IPS-NIHi11 (cell line): ENCODE data around the gene HS3ST4.
"Not testable (repeated sequence)": the region's sequence is repeated elsewhere in the genome, so short reads cannot be mapped to it uniquely, and the experiment has no call there.

Experiments used
- DNase-seq: peaks from one replicate; pipeline ENCODE4 v3.0.0; 2012; ENCODE audit warnings: mixed read lengths, low spot score

Gene HS3ST4

DNA sequence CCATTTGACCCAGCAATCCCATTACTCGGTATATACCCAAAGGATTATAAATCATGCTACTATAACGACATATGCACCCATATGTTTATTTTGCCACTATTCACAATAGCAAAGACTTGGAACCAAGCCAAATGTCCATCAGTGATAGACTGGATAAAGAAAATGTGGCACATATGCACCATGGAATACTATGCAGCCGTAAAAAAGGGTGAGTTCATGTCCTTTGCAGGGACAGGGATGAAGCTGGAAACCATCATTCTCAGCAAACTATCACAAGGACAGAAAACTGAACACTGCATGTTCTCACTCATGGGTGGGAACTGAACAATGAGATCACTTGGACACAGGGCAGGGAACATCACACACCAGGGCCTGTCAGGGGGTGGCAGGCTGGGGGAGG lies 406.4 kb downstream of the HS3ST4 start:
- DNase-seq = not testable (repeated sequence)

DNA sequence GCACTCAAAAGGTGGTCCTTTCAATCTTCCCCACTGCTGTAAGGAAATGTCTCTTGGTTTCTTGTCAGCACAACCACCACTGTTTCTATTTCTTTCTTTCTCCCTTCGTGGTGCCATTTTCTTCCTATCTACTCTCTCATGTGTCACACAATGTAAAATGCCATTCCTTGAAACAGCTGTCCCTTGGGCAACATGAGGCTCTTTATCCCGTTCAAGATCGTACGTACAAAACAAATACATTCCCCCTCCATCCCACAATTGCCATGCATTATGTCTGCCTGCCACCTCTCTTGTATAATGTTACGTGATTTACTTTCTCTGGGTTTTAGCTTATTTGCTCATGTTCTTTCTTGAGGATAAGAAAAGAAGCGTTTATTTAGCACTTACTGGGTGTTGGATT lies 410.6 kb downstream of the HS3ST4 start:
- DNase-seq = no peak

DNA sequence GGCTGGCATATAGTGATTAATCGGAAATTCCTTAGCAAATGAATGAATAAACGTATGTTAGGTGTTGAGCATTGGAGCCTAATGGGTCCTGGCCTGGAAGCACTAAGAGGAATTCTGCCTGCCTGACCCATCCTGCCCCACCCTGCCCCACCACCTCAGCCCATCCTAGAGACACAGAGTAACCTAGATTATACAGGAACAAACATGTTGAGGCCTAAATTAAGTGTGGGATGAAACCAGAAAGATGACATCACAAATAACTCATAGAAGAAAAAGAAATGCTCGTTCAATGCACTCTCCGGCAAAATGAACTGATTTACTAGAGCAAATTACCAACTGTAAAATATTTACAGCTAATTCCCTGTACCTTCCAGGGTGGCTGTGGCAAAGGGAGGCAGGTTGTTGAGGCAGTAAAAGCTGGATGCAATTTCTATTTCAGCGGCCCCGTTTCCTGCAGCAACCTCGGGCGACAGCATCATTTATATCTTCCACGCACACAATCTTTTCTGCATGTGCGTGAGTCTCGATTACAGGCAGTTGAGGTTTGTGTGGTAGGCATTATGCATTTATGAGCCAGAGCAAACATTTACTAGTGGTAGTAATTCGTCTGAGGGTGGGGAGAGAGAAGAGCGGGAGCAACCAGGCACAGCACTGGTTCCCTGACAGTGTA lies 417.2 kb downstream of the HS3ST4 start:
- no peak for DNase-seq

DNA sequence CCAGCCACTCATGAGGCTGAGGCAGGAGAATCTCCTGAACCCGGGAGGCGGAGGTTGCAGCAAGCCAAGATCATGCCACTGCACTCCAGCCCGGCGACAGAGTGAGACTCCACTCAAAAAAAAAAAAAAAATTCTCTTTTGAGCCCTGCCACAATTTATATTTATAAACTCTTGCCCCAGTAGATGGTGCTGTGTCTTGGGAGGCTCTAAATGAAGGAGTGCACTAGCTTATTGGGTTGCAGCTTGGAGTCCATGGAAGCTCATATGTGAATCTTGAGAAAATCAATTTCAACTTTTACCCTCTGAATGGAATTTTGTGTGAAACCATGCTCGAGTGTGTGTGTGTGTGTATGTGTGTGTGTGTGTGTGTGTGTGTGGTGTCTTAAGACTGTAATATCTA lies 420.1 kb downstream of the HS3ST4 start:
- no peak for DNase-seq

DNA sequence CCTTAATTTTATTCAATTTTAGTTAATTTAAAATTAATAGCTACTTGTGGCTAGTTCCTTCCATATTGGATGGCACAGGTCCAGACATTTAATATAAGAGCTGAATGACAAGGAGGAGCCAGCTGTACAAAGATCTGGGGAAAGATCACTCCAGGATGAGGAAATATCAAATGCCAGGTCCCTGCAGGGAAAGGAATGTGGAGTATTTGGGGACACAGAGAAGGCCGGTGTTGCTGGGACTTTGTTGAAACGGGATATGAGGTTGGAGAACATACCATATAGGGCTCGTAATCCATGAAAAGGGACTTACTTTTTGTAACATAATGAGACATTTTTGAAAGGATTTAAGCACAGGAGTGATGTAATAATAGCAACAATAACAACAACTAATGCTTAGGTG lies 426.8 kb downstream of the HS3ST4 start:
- peak; percentile 39 for DNase-seq

DNA sequence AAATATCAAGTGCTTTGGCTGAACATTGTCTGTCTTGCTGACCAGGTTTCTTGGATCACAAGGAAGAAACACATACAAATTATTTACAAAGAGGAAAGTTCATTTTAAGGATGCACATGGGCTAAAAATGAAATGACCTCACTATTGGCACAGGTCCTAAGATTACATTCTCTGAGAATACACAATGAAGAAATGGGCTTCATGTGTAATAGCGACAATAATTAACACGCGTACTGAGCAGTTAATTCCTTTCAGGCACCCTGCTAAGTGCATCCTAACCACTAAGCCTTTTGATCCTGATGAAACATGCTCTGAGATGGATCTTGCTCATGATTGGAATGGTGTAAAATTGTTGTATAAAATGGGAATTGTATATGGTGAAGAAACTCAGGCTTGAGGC lies 429.0 kb downstream of the HS3ST4 start:
- DNase-seq = no peak

DNA sequence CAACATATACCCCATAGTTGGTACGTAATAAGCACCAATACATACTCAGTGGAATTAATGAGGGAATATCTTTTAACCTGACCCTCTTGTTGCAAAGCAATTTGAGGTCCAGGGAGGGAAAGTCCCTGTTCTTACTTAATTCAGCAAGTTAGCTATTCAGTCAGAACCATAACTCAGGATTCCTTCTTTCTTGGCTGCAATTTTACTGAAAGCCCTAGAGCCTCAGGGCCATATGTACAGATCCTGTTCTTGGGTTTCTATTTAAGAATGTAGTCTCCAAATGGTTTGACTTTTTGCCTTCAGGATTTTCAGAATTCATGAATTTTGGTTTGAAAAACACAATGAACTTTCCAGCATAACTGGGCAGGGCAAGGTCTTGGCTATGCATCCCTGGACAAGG lies 436.5 kb downstream of the HS3ST4 start:
- DNase-seq = no peak

DNA sequence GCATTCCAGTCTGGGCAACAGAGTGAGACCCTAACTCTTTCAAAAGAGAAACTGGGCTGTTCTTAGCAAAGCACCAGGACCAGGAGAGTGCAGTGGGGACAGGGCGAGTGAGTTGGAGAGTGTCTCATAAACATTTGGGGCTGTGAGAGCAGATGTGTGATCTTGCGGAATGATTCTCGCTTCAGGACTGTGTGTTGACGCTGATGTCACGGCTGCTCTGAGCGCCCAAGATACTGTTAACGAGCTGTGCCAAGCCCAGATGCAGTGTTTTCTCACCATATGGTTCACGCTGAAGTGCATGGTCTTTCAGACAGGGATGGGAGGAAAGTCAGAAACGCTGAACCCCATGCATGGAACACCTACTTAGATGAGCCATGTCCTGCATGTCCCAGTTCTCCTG lies 438.2 kb downstream of the HS3ST4 start:
- DNase-seq = no peak

DNA sequence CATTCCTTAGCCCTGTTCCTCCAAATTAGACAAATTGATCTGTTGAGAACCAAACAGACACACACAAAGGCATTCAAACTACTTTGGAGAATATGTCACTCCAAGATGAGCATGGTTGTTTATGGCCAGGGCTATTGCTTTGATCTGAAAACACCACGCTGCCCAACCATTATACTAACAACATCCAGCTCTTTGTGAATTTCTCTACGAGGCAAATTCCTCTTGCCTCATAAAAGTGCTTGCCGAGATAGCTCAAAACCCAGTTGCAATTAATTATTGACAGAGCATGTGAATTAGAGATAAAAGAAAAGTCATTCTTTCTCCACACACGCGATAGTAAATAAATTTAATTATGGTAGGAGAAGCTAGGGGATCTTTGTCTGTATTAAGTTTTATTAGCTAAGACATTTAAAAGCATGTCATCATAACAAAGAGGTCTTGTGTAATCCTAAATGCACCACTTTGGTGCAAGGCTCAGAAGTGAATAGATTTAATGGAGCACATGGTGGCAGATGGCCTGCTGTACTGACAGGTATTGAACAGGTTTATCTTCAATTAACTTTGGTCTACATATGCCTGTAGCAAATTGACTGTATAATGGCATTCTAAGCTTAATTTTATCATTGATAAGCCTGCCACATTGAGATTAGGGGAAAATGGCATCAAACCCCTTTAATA lies 441.8 kb downstream of the HS3ST4 start:
- DNase-seq = no peak

DNA sequence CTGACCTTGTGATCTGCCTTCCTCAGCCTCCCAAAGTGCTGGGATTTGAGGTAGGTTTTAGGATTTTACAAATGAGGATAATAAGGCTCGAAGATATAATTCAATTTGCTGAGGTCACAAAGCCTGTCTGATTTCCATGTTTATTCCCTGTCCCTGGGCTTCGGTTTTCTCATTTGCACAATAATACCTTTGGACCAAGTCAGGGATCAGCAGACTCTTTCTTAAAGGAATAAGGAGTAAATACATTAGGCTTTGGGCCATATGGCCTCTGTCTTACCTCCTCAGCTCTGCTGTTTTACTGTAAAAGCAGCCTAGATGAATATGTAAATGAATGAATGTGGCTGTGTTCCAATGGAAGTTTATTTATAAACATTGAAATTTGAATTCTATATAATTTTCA lies 442.8 kb downstream of the HS3ST4 start:
- no peak for DNase-seq

DNA sequence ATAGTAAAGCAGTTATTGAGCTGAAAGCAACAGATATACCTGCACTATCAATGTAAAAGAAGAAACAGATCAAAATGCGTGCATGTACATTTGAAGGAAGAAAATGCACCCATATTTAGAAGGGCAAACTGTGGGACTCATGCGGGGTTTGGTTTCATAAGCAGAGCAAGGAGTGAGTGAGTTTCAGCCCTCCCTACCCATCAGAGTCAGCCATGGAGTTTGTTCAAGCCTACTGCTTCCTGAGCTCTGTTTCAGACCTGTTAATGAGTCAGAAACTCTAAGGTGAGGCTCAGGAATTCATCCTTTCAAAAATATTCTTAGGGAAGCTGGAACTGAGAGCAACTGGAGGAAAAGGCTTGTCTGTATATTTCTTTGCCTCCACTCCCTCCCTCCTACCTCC lies 446.2 kb downstream of the HS3ST4 start:
- DNase-seq = no peak

DNA sequence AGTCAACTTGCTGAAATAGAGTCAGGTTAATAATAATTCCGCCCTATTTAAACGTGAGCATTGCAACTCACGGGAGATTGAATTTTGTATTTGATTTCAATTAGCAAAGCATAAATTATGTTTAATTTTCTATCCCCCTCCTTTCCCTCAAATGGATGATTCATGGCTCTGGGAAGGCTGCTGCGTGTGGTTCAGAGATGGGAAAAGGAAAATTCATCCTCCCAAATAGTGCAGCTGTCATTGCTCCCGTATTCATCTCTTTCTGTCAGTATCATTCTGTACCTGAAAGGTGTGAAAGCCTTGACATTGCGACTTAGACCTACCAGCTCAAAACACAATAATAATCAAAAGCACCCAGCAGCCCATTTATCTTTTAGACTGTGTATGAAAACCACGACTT lies 447.3 kb downstream of the HS3ST4 start:
- DNase-seq = no peak

DNA sequence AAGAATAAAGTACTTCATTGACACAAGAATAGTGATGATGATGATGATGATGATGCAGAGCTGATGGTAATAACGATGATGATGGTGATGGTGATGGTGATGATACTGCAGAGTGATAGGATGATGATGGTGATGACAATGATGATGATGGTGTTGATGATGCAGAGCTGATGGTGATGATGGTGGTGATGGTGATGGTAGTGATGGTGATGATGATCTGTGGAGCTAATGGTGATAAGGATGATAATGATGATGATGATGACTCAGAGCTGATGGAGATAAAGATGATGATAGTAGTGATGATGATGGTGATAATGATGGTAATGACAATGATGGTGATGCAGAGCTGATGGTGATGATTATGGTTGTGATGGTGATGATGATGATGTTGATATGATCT lies 448.1 kb downstream of the HS3ST4 start:
- no peak for DNase-seq

DNA sequence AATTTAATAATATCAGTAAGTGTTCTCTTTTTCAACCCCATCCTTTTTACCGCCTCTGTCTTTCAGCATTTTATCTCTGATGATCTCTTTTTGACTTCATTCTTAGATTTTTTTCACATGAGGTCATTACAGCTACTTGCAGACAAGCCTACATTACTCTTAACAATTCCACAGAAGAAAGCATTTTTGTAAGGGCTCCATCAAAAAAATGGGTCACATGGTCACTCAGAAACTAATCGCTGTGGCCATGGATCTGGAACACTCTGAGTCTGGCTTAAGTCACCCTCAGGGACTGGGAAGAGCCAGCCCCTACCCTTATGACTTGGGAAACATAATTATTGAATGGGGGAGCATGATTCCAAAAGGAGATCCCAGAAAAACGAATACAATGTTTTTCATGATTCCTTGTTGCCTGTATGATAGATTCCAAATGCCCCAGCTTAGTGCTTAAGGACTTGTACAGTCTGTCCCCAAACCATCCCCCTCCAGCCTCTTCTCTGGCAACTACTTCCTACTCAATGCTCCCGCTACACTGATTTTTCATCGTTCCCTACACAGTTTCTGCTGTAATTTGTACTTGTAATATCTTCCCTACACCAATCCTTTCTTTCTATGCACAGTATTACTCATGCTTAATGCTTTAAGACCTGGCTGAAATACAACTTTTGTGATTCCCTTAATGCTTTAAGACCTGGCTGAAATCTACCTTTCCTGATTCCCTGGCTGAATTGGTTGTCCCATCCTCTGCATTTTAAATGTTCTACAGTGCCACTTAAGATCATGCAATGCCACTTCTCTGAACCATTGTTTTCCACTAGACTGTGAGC lies 457.8 kb downstream of the HS3ST4 start:
- DNase-seq = no peak

DNA sequence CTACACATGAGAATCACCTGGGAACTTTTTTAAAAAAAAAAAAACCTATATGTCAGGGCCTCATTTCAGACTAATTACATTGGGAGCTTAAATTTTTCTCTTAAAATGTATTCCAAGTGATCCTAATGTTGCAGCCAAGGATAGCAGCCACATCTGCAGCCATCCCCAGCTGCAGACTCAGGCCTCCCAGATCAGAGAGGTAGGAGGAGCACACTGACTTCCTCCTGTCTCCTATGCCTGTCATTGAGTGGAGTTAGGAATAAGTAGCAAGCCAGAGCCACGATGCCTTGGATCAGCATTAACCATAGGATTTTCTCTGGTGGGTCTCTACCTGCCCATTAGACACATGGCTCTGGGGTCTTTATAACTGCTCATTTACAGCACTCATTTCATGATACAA lies 463.5 kb downstream of the HS3ST4 start:
- DNase-seq = no peak

DNA sequence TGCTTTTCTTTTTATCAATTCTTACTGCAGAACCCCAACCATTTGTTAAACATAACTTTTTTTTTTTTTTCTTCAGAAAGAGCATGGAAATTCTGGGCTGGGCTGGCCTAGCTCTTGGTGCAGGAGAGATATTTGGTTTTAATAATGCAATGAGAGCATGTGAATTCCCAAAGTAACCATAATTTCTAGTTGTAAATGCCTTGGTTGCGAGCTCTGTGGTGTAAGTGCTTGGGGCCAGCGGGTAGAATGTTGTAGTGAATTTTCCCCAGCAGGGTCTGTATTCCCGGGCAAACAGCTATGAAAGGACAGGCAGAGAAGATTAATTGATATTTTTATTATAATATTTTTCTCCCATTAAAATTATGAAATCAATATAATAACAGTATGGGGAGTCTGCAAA lies 465.6 kb downstream of the HS3ST4 start:
- DNase-seq = no peak

DNA sequence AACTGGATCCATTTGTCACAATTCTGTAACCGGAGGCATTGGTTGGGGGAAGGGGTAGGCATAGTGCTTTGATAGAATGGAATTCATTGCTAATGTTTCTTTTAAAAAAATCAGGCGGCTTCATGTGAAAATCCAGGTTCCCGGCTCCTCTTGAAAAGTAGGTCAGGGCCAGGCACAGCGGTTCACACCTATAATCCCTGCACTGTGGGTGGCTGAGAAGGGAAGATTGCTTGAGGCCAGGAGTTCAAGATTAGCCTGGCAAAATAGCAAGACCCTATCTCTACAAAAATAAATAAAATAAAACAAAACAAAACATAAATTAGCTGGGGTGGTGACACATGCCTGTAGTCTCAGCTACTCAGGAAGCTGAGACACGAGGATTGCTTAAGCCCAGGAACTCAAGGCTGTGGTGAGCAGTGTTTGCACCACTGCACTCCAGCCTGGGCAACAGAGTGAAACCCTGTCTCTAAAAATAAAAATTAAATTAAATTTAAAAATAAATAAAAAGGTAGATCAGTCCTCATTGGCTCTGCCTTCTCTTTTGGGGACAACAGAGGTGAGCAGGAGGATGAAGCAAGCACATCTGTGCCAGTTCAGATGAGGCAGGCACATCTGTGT lies 466.5 kb downstream of the HS3ST4 start:
- DNase-seq = no peak

DNA sequence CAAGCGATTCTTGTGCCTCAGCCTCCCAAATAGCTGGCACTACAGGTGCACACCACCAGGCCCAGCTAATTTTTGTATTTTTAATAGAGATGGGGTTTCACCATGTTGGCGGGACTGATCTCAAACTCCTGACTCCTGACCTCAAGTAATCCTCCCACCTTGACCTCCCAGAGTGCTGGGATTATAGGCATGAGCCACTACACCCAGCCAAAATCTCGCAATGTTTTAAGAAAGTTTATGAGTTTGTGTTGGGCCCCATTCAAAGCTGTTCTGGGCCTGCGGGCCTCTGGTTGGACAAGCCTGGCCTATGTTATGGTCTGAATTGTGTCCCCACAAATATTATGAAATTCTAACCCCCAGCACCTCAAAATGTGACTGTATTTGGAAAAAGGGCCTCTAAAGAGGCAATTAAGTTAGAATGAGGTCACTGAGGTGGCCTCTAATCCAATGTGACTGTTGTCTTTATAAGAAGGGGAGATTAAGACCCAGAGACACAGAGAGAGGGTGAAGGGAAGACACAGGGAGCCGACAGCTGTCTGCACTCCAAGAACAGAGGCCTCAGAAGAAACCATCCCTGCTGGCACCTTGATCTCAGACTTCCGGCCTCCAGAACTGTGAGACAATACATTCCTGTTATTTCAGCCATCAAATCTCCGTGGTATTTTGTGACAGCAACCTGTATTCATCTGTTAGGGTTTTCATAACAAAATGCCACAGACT lies 469.9 kb downstream of the HS3ST4 start:
- no peak for DNase-seq

DNA sequence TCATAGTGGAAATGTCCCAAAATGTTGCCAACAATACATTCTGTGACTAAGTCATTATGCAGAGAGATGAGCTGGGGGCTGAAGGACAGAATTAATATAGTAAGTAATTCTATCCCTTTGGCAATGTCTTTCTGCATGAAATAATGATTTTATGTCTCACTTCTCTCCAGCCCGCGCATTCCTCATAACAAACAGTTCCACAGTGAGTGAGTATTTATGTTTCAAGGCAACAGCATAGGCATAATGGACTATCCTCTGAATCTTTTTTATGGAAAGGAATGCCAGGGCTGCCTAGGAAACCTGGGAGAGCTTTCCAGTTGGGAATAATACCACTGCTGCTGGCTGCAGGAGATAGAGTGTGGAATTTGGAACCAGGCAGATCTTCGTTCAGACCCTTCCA lies 477.7 kb downstream of the HS3ST4 start:
- no peak for DNase-seq

DNA sequence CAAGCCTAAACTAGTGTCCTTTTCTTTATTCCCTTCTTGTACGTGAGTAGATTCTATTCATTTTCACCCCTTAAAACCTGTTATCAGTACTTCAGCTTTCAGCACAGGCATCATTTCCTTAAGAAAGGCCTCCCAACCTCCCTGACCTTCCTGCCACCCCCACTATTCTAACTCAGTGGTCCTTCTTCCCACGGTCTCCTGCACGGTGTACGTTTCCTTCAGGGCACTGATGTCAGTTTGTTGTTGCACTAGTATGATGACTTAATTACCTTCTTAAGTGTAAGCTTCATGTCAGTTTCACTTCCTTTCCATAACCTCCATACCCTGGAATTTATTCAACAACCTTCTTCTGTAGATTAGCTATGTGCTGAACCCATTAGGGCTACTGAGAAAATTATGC lies 484.2 kb downstream of the HS3ST4 start:
- DNase-seq = no peak

DNA sequence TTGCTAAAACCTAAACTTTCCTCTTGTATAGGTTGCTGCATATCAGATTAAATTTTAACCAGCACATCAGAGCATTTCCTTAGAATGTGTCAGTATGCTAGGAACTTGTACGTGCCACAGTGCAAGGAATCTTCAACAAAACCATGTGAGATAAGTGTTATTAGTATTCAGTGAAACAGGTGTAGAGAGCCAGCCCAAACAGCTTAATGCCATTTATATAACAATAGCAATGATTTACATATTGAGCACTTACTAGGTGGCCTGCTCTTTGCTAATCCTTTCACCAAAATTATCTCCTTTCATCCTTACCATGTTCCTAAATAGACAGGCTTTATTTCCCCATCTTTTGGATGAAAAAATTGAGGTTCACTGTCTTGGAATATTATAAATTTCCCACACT lies 485.7 kb downstream of the HS3ST4 start:
- peak; percentile 39 for DNase-seq

DNA sequence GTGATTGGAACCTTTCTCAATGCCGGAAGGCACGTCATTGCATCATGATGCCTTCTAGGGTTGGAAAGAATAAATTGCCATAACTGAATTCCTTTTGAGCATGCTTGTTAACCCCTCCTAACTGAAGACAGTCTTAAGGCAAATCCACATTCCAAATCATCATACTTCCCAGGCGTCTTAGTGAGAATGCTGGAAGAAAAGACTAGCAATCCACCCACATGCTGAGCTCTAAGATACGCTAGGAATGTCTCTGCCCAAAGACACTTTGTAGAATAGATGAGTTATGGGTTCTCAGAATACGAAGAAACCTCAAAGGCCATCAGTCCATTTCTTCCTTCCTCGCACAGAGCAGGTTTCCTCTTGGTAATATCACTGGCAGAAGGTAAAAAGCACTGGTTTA lies 486.5 kb downstream of the HS3ST4 start:
- no peak for DNase-seq
